HCT116 (cell line): Measurements from ENCODE around the gene MATK. TPM values are rescaled to one million over a fixed set of nuclear protein-coding genes. Genes with fewer than 3 reads are reported as not detected.
A peak's percentile ranks its signal among the peaks of the same experiment; 100 is the strongest.

Source experiments
- ATAC-seq: fragments of 200-7000 bp; cut with Tn5 transposase; 2 replicates; pipeline ENCODE4 v1.9.1; 2020; ENCODE audit warnings: mild to moderate bottlenecking, moderate library complexity
- BruUV-seq: library from RNA; stranded (reverse); fragments of 400-500 nt; replicated peaks from 2 replicates; lab custom pipeline; 2021; lab: Mats Ljungman, UMichigan
- CTCF ChIA-PET: fragments of 300-600 bp; sonication (Branson Sonifier 250); formaldehyde crosslinking; loops from one replicate; lab custom pipeline; 2021; ENCODE audit warnings: antibody characterized with exemption; lab: Charles Lee
- POLR2A ChIA-PET: fragments of 300-600, 350-600 bp; sonication (Branson Sonifier 250); formaldehyde crosslinking; loops from one replicate; lab custom pipeline; 2021; ENCODE audit warnings: antibody characterized with exemption; lab: Charles Lee
- RAD21 ChIA-PET, 2 experiments: fragments of 300-600 bp; sonication (Branson Sonifier 250); formaldehyde crosslinking; loops; one replicate each; lab custom pipeline; 2023; ENCODE audit warnings: low total read pairs in 2 of 2; ENCODE audit not compliant: uncharacterized antibody in 2 of 2, unreplicated experiment in 2 of 2, low non-redundant PET in 1 of 2; lab: Charles Lee
- DNase-seq: peaks from one replicate; pipeline ENCODE4 v3.0.0-alpha.2; 2010; ENCODE audit warnings: low read depth, low spot score
- H2AFZ ChIP-seq: fragments of 200-600 bp; shearing (Covaris generic), sonication (generic); 2 replicates; pipeline ENCODE4 v1.6.1; 2017; ENCODE audit warnings: low read depth, mixed run types, mixed read lengths, antibody characterized with exemption, low read length; ENCODE audit not compliant: poor library complexity, severe bottlenecking
- H3K27ac ChIP-seq: 2 replicates; pipeline ENCODE4 v1.5.1; 2012; ENCODE audit warnings: low read depth, low read length
- H3K27me3 ChIP-seq: fragments of 200-600 bp; sonication (generic); 2 replicates; pipeline ENCODE4 v1.6.1; 2016; ENCODE audit warnings: mixed run types, low read length, mixed read lengths; ENCODE audit not compliant: insufficient read depth
- H3K36me3 ChIP-seq, 2 experiments: fragments of 200-500 bp in 1 of 2; fragments of 200-600 bp in 1 of 2; sonication (Bioruptor generic) in 1 of 2; sonication (generic) in 1 of 2; 2 replicates each; pipeline versions ENCODE4 v1.5.1 to v1.6.1; 2014 to 2016; ENCODE audit warnings: low read length in 2 of 2, inconsistent platforms in 1 of 2, mixed read lengths in 1 of 2, mixed run types in 1 of 2; ENCODE audit not compliant: insufficient read depth in 2 of 2, control insufficient read depth in 1 of 2
- H3K4me1 ChIP-seq, 2 experiments: fragments of 200-600 bp in 1 of 2; sonication (generic) in 1 of 2; 2 replicates each; pipeline versions ENCODE4 v1.5.1 to v1.6.1; 2012 to 2017; ENCODE audit warnings: low read length in 2 of 2, inconsistent platforms in 1 of 2, mild to moderate bottlenecking in 1 of 2, mixed read lengths in 1 of 2, mixed run types in 1 of 2, moderate library complexity in 1 of 2; ENCODE audit not compliant: insufficient read depth in 2 of 2, control insufficient read depth in 1 of 2
- H3K4me2 ChIP-seq: fragments of 200-600 bp; sonication (generic); 2 replicates; pipeline ENCODE4 v1.6.1; 2017; ENCODE audit warnings: mixed run types, low read length, mixed read lengths
- H3K4me3 ChIP-seq, 2 experiments: fragments of 200-600 bp in 1 of 2; sonication (generic) in 1 of 2; replicated peaks in 1 of 2; 2 replicates each; pipeline ENCODE4 v1.5.1; 2011 to 2016; ENCODE audit warnings: low read length in 2 of 2, control low read depth in 1 of 2, low read depth in 1 of 2, mild to moderate bottlenecking in 1 of 2, mixed read lengths in 1 of 2, mixed run types in 1 of 2
- H3K79me2 ChIP-seq: fragments of 200-600 bp; sonication (generic); 2 replicates; pipeline ENCODE4 v1.6.1; 2017; ENCODE audit warnings: mild to moderate bottlenecking, mixed run types, low read length, moderate library complexity, mixed read lengths; ENCODE audit not compliant: insufficient read depth
- H3K9ac ChIP-seq: fragments of 200-600 bp; sonication (generic); 2 replicates; pipeline ENCODE4 v1.6.1; 2016; ENCODE audit warnings: low read length, mixed read lengths
- H3K9me2 ChIP-seq: fragments of 200-600 bp; sonication (generic), shearing (Covaris generic); 2 replicates; pipeline ENCODE4 v1.6.1; 2017; ENCODE audit warnings: mixed run types, mild to moderate bottlenecking, moderate library complexity; ENCODE audit not compliant: insufficient read depth
- H3K9me3 ChIP-seq, 2 experiments: fragments of 200-500 bp in 1 of 2; fragments of 200-600 bp in 1 of 2; sonication (Bioruptor generic) in 1 of 2; sonication (generic) in 1 of 2; 2 replicates each; pipeline ENCODE4 v1.6.1; 2014 to 2017; ENCODE audit warnings: low read length in 2 of 2, mixed read lengths in 2 of 2, inconsistent platforms in 1 of 2, low read depth in 1 of 2, mild to moderate bottlenecking in 1 of 2, mixed run types in 1 of 2, moderate library complexity in 1 of 2; ENCODE audit not compliant: control insufficient read depth in 1 of 2, insufficient read depth in 1 of 2
- H4K20me1 ChIP-seq: fragments of 200-600 bp; sonication (generic), shearing (Covaris generic); 2 replicates; pipeline ENCODE4 v1.6.1; 2017; ENCODE audit warnings: mixed run types, mild to moderate bottlenecking, moderate library complexity; ENCODE audit not compliant: insufficient read depth
- EGR1 ChIP-seq: IDR thresholded peaks from 2 replicates; pipeline ENCODE4 v1.6.1; 2012; ENCODE audit warnings: low read depth
- ELF1 ChIP-seq: IDR thresholded peaks from 2 replicates; pipeline ENCODE4 v1.6.1; 2012; ENCODE audit warnings: low read depth, borderline replicate concordance
- POLR2A ChIP-seq: IDR thresholded peaks from 2 replicates; pipeline ENCODE4 v1.7.0; 2011; ENCODE audit warnings: borderline replicate concordance; ENCODE audit not compliant: insufficient read depth, insufficient read length; ENCODE audit errors: extremely low read depth
- POLR2AphosphoS5 ChIP-seq: IDR thresholded peaks from 2 replicates; pipeline ENCODE4 v1.6.1; 2011; ENCODE audit warnings: mild to moderate bottlenecking, low read depth, low read length, moderate library complexity
- RAD21 ChIP-seq: IDR thresholded peaks from 2 replicates; pipeline ENCODE4 v1.6.1; 2012; ENCODE audit warnings: low read depth, mild to moderate bottlenecking
- SP1 ChIP-seq: IDR thresholded peaks from 2 replicates; pipeline ENCODE4 v1.6.1; 2012; ENCODE audit warnings: low read depth
- YY1 ChIP-seq: IDR thresholded peaks from 2 replicates; pipeline ENCODE4 v1.6.1; 2011; ENCODE audit warnings: low read length, low read depth, moderate library complexity, mild to moderate bottlenecking; ENCODE audit not compliant: insufficient replicate concordance; ENCODE audit errors: extremely low read depth
- intact Hi-C: fragments of 100-400 bp; cut with micrococcal nuclease; formaldehyde crosslinking; loops from 2 replicates; pipeline ENCODE4 v1.10.0; 2022
- total RNA-seq: library from RNA; stranded (reverse); gene quantifications from one replicate; pipeline ENCODE4 v1.2.1, GENCODE V29; 2021; ENCODE audit not compliant: unreplicated experiment
- TF ChIP-seq, protein P1 (sequence below): IDR thresholded peaks from 2 replicates; pipeline ENCODE4 v1.6.1; 2012
- TF ChIP-seq, protein P2 (sequence below), 3 experiments: fragments of 200-600 bp in 1 of 3; sonication (generic) in 1 of 3; IDR thresholded peaks in 2 of 3; conservative IDR thresholded peaks in 1 of 3; 2 replicates each; pipeline ENCODE4 v1.5.1; 2012 to 2017; ENCODE audit warnings: low read depth in 2 of 3, low read length in 2 of 3, antibody characterized with exemption in 1 of 3, borderline replicate concordance in 1 of 3, control low read depth in 1 of 3, mild to moderate bottlenecking in 1 of 3, mixed read lengths in 1 of 3, mixed run types in 1 of 3, moderate library complexity in 1 of 3; ENCODE audit not compliant: insufficient read depth in 1 of 3

MATK gene
- total RNA-seq, 1 experiment from 2014 or later: not detected

DNA sequence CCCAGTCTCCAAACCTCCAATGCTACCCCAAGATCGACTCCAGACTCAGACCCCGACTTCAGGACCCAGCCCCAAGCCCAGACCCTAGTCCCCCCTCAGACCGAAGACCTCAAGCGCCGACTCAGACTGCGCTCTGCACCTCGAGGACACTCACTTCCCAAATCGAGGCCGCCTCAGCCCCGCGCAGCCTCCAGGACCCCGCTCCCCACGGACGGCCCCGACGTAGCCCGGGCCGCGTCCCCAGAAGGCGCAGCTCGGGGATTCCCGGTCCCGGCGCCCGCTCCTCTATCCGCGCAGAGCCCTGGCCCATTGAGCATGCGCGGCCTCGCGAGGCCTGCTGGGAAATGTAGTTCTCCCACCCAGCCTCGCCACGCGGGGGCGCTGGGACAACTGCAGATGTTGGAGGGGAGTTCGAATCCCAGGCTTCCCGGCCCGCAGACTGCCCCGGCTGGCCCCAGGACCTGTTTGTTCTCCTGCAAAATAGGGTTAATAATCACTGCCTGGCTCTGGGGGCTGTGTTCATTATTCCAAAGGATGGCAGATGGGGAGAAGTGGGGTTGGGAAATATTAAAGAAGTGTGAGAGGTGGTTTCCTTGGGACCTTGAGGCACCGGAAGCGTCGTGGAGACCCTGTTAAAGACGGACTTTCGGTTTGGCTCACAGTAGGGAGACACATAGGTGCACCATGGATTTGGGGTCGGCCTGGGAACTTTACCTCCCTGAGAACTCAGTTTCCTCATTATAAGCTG is 24.6 kb downstream of the MATK start, which contains the start of gene APBA3:
Gene APBA3 (minus strand): TSS at position 311 of the 748 bp plus-strand sequence. CDS start 1,428 bp downstream, outside the sequence.
- Histone ChIP-seq H3K9ac (peak within 1 kb of the TSS; percentile 85), H3K9me2 (no peaks in the 10 kb centered on the region), H3K79me2 (peaks cover 32% of the 10 kb centered on the region), H3K36me3 (peaks cover 2 to 14% of the 10 kb centered on the region in 2 experiments; a peak in 2 of 4 replicates), H2AFZ (peak within 1 kb of the TSS; percentile 62), H3K4me2 (peak within 1 kb of the TSS; percentile 86), H3K27ac (peak within 1 kb of the TSS; percentile 93), H3K4me3 (peak within 1 kb of the TSS; percentile 77 to 99), H3K27me3 (no peaks in the 10 kb centered on the region), H3K4me1 (peaks cover 6 to 14% of the 10 kb centered on the region in 2 experiments; a peak in 2 of 4 replicates), H4K20me1 (no peaks in the 10 kb centered on the region), H3K9me3 (no peaks in the 10 kb centered on the region)
- POLR2A ChIA-PET: interaction anchor here (0.7 to 2.2 kb wide), 12 partner anchors 9 to 485 kb away, joined by 3 to 10 read pairs (median 5); partner anchors contain the start of genes EEF2 and TJP3
- no TSS peak for BruUV-seq
- DNase-seq: peak; percentile 95
- peak; percentile 61 for ATAC-seq
- intact Hi-C loops: loop anchor here (1.0 to 5.0 kb wide), 2 partner anchors 33 to 61 kb away; no protein-coding TSS in a partner anchor
- RAD21 ChIA-PET: interaction anchor here in 1 of 2 experiments (1.6 kb wide), 1 partner anchor 88 kb away, joined by 3 read pairs; no protein-coding TSS in a partner anchor
- CTCF ChIA-PET: interaction anchor here (1.2 to 2.4 kb wide), 10 partner anchors 15 to 447 kb away, joined by 3 to 20 read pairs (median 4); no protein-coding TSS in a partner anchor
- TF ChIP-seq EGR1 (peak; percentile 92), ELF1 (no peak; the same call in 1 of the 2 replicates), POLR2AphosphoS5 (peak; percentile 86), YY1 (peak; percentile 59), SP1 (peak; percentile 62), POLR2A (peak; percentile 54), RAD21 (no peak)
- TF ChIP-seq, protein P1, sequence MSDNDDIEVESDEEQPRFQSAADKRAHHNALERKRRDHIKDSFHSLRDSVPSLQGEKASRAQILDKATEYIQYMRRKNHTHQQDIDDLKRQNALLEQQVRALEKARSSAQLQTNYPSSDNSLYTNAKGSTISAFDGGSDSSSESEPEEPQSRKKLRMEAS: peak; percentile 64; the same call in 1 of the 2 replicates
- TF ChIP-seq, protein P2, sequence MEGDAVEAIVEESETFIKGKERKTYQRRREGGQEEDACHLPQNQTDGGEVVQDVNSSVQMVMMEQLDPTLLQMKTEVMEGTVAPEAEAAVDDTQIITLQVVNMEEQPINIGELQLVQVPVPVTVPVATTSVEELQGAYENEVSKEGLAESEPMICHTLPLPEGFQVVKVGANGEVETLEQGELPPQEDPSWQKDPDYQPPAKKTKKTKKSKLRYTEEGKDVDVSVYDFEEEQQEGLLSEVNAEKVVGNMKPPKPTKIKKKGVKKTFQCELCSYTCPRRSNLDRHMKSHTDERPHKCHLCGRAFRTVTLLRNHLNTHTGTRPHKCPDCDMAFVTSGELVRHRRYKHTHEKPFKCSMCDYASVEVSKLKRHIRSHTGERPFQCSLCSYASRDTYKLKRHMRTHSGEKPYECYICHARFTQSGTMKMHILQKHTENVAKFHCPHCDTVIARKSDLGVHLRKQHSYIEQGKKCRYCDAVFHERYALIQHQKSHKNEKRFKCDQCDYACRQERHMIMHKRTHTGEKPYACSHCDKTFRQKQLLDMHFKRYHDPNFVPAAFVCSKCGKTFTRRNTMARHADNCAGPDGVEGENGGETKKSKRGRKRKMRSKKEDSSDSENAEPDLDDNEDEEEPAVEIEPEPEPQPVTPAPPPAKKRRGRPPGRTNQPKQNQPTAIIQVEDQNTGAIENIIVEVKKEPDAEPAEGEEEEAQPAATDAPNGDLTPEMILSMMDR (IDR thresholded peaks at IDR 0.05 in 2 of 3, conservative IDR thresholded peaks at IDR 0.05 in 1 of 3; ENCODE audit: borderline replicate concordance in 1 of 3, insufficient read depth in 1 of 3, low read depth in 2 of 3, low read length in 2 of 3): peak in 2 of 3 experiments; percentile 66 to 67; a peak in 5 of 6 replicates
- TF ChIP-seq, all 23 proteins: peak for 7
